ENCODE measurements around the gene RASA3.

The RASA3 gene

GRCh38 chr13:114013952-114014629 is 118.3 kb downstream of the RASA3 start:
- no peak for DNase-seq

GRCh38 chr13:114013336-114013735 is 119.1 kb downstream of the RASA3 start:
- DNase-seq = no peak

GRCh38 chr13:114012921-114013320 is 119.5 kb downstream of the RASA3 start:
- no peak for DNase-seq

- DNase-seq = no peak
These were observed 120.3 kb downstream of the RASA3 start for GRCh38 chr13:114012141-114012540.

- no peak for DNase-seq
These were observed 121.2 kb downstream of the RASA3 start for GRCh38 chr13:114011226-114011625.

GRCh38 chr13:114010401-114011101 is 121.9 kb downstream of the RASA3 start:
- no peak for DNase-seq

- no peak for DNase-seq
These were observed 122.6 kb downstream of the RASA3 start for GRCh38 chr13:114009590-114010400.

- DNase-seq = no peak
These were observed 123.3 kb downstream of the RASA3 start for GRCh38 chr13:114008964-114009589.

- no peak for DNase-seq
These were observed 124.9 kb downstream of the RASA3 start for GRCh38 chr13:114007566-114007965.

- DNase-seq = no peak
These were observed 127.2 kb downstream of the RASA3 start for GRCh38 chr13:114005206-114005724.

- no peak for DNase-seq
These were observed 127.8 kb downstream of the RASA3 start for GRCh38 chr13:114004420-114005205.

GRCh38 chr13:114002771-114003321 is 129.6 kb downstream of the RASA3 start:
- no peak for DNase-seq

- DNase-seq = no peak
These were observed 130.3 kb downstream of the RASA3 start for GRCh38 chr13:114002009-114002544.

- DNase-seq = no peak
These were observed 131.0 kb downstream of the RASA3 start for GRCh38 chr13:114001331-114002008.

- DNase-seq = no peak
These were observed 132.0 kb downstream of the RASA3 start for GRCh38 chr13:114000151-114001040.

- no peak for DNase-seq
These were observed 132.9 kb downstream of the RASA3 start for GRCh38 chr13:113999618-113999910.

- no peak for DNase-seq
These were observed 133.4 kb downstream of the RASA3 start for GRCh38 chr13:113998781-113999617.

- DNase-seq = peak; percentile 57
These were observed 134.3 kb downstream of the RASA3 start for GRCh38 chr13:113997845-113998751.
